GM04503 (cell line): ENCODE measurements around the gene KAT2A.

ENCODE experiments used
- DNase-seq: peaks from one replicate; pipeline ENCODE4 v3.0.0-alpha.2; 2012; ENCODE audit warnings: low read depth

Gene KAT2A

GRCh38 chr17:42094375-42095069, 26.6 kb downstream of the KAT2A start:
- no peak for DNase-seq

- no peak for DNase-seq
Measured at GRCh38 chr17:42092939-42093338, 28.2 kb downstream of the KAT2A start.

DNA sequence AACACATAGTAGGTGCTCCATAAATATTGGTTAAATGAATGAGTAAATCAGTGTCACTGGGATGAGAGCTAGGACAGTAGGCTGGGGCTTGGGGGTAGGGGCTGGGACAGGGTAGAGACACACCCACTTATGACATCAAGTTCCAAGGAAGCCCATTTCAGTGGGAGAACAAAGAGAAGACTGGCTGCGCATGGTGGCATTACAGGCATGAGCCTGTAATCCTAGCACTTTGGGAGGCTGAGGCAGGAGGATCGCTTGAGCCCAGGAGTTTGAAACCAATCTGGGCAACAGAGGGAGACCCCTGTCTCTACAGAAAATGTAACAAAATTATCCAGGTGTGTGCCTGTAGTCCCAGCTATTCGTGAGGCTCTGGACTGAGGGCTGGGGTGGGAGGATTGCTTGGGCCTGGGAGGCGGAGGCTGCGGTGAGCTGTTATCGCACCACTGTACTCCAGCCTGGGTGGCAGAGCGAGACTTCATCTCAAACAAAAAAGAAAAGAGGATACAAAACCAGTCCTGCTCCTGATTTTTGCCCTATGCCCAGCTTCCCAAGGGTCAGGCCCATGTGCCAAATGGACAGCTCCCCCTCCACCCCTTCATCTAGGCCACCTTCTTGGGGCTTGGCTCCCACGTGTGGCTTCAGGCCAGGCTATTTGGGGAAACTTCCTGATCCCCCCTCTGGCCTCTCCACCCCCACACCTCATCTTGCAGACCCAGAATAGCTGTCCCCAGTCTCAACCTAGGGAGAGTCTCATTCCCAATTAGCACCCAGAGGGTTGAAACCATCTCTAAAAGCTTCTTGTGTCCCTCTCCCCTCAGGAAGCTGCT, 30.0 kb downstream of the KAT2A start:
- no peak for DNase-seq

- DNase-seq, result no peak
Measured at GRCh38 chr17:42088736-42089135, 32.4 kb downstream of the KAT2A start.

- no peak for DNase-seq
Measured at GRCh38 chr17:42087736-42088705, 33.1 kb downstream of the KAT2A start.

- DNase-seq, result no peak
Measured at GRCh38 chr17:42087042-42087701, 34.0 kb downstream of the KAT2A start.

- no peak for DNase-seq
Measured at GRCh38 chr17:42081516-42082129, 39.5 kb downstream of the KAT2A start.

- DNase-seq, result no peak
Measured at GRCh38 chr17:42079541-42079940, 41.6 kb downstream of the KAT2A start.

DNA sequence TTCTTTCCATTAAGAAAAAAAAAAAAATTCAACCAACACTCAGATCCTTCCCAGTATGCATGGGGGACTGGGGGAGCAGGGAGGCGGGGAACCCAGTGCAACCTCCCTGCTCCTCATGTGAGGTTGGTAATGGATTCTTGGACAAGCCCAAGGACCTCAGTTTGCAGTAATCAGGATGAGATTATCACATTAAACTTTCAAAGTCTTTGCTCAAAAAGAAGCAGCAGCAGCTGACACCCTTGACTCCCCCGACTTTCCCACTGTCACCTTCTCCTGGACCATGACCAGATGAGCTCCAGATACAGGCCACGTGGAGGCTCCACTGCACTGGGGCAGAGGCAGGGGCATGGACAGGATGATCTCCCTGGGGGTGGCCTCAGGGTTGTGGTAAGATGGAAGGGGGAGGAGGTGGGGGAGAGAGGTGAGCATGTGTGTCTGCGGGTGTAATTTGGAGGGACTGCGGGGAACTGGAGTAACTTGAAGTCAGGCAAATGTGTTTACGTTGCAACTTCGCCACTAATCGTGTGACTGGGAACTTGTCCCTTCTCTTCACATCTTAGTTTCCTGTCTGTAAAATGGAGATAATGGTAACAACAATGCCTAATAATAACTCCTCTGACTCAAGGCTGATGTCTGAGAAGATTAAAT, 42.6 kb downstream of the KAT2A start:
- no peak for DNase-seq

DNA sequence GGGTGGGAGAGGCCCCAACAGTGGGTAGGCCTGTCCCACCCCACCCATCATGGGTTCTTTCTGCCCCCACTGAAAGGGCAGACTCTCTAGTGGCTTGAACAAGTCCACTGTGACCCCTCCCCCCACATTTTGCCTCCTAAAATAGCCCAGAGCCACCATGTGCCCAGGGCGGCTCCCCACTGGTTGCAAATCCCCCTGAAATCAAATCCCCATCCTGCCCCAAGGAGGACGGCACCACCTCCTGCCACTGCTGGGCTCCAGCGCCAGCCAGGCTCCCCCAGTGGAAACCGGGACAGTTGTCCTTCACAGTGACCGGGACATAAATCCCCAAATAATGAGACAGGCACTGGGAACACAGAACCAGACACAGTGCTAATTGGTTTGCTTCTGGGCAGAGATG, 43.4 kb downstream of the KAT2A start:
- DNase-seq, result no peak

GRCh38 chr17:42076797-42077559, 44.2 kb downstream of the KAT2A start:
- DNase-seq, result no peak

DNA sequence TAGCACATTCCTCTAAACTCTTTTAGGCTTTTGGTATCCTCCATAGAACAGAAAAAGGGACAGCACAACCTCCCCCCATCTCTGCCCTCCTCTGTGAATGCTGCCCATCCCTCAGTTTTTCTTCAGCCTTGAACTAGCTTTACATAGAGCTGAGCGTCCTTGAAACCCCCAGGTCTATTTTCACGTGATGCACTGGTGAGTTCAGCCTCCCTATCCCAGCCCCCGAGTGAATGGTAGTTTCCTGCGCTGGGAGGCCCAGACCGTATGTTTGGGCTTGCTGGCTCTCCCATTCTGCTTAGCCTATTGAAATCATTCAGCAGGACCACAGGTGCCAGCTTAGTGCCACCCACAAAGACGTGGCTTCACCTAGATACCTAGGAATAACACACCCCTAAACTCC, 45.4 kb downstream of the KAT2A start:
- no peak for DNase-seq

- no peak for DNase-seq
Measured at GRCh38 chr17:42072323-42073187, 48.6 kb downstream of the KAT2A start.

GRCh38 chr17:42071810-42072209, 49.4 kb downstream of the KAT2A start:
- DNase-seq, result no peak

DNA sequence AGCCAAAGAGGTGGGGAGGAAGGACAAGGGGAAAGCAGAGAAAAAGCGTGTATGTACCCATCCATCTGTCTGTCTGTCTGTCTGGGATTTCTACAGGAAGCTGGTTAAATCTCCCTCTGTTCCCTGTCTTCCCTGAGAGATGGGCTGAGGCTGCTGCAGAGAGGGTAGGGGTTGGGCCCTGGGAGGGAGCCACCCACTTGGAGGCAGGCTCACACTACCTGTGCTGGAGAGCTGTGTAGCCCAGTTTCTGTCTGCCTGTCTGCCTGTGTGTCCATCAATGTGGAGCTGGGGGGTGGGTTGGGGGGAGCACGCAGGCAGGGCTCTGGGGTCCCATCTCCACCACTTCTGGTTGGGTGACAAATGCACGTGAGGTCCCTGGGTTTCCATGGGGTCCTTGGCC, 52.2 kb downstream of the KAT2A start:
- no peak for DNase-seq

DNA sequence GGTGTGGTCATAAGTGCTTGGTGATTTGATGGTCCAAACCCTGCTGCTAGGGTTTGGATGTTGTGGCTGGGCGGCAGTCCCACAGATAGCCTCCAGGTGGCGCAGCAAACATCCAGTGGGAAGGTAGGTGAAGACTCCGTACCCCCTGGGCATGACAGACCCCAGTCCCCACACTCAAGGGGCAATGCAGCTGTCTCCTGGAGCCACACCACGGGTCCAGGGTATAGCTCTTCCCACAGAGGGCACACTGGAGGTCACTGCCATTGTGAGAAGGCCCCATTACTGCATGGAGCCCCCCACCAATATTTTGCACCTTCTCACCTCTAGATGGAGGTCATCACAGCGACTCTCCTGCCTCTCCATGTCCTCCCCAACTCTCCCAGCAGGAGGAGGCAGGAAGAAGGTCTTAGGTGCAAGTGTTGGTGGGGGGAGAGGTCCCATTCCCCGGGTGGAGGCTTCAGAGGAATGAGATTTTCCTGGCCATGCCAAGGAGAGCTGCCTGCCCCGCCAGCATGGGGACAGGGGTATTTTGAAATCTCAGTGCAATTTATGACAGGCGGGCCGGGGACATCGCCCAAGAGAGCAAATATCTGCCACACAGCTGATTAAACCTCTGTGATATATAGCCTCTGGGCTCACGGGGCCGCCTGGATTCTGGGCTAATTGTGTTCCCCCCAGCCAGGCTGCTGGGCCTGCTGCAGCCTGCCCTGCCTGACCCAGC, 53.6 kb downstream of the KAT2A start:
- peak; percentile 1 for DNase-seq

DNA sequence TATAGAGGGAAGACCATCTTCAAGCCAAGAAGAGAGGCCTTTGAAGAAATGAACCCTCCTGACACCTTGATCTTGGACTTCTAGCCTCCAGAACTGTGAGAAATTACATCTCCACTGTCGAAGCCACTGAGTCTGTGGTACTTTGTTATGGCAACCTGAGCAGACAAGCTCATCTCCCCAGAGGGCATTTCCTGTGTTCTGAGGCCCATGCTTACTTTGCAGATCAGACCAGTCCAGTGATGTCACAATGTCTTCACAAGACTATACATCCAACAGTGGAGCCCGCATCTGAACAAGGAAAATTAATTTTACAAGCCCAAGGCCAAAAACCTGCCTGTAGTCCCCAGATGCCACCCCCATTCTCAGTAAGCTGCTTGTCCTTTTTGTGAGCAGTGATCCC, 56.0 kb downstream of the KAT2A start:
- no peak for DNase-seq
